ENCODE data around the gene KLHL9. TPM values are rescaled to one million over a fixed set of nuclear protein-coding genes. Genes with fewer than 3 reads are reported as not detected.

KLHL9 gene
- total RNA-seq, 1 experiment from 2014 or later = 10.5 TPM

DNA sequence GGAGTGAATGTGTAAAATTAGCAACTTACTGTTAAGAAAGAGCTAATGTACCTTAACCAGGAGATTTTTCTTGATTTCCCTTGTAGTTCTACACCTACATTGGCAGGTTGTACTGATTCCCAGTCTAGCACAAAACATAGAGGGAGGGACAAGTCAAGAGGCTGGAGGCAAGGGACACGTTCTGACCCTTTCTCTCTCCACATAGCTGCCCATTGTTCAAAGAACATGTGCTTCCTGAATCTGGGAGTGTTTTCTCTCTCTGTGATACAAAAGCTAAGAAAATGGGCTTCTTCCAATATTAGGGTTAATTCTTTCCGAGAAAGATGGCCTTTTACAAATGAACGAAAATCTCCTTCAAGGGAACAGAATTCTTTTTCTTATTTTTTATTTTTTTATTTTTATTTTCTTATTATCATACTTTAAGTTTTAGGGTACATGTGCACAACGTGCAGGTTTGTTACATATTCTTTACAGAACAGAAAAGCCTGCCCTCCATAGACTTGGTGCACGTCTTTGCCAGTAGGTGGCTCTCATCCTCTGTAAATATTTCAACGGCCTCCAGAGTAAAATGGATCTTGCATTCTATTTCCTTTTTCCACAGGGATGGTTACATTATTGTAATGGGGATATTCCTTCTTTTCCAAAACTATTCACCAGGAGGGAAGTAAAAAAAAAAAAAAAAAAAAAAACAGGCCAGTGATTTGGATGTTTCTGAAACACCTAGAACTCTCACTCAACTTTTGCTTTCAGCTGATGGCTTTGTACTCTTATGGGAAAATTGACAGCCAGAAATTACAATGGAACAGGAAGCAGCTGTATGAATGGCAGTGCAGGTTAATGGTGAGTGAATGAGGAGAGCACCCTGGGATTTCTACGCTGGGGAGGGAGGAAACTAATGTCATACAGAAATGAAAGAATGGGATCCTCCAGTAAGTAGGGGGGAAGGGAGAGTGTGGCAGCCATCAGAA, 17.0 kb downstream of the KLHL9 start:
- Histone ChIP-seq H3F3A (ENCODE audit: insufficient read depth, low read depth) (no peaks in the 10 kb centered on the region), H3K4me2 (no peak overlapping the region), H3K4me1 (replicated peaks; ENCODE audit: insufficient read depth) (no peaks in the 10 kb centered on the region), H3K27ac (no peak overlapping the region), H3K9me3 (ENCODE audit: insufficient read depth, low read depth) (no peaks in the 10 kb centered on the region), H3K36me3 (ENCODE audit: low read depth) (no peaks in the 10 kb centered on the region), H3K9me2 (ENCODE audit: insufficient read depth) (no peaks in the 10 kb centered on the region), H3K79me2 (ENCODE audit: low read depth) (no peaks in the 10 kb centered on the region), H4K20me1 (ENCODE audit: insufficient read depth) (no peaks in the 10 kb centered on the region), H2AFZ (no peak overlapping the region), H3K27me3 (ENCODE audit: insufficient read depth, low read depth) (no peaks in the 10 kb centered on the region), H3K4me3 (no peak overlapping the region)
- TF ChIP-seq, protein P1, sequence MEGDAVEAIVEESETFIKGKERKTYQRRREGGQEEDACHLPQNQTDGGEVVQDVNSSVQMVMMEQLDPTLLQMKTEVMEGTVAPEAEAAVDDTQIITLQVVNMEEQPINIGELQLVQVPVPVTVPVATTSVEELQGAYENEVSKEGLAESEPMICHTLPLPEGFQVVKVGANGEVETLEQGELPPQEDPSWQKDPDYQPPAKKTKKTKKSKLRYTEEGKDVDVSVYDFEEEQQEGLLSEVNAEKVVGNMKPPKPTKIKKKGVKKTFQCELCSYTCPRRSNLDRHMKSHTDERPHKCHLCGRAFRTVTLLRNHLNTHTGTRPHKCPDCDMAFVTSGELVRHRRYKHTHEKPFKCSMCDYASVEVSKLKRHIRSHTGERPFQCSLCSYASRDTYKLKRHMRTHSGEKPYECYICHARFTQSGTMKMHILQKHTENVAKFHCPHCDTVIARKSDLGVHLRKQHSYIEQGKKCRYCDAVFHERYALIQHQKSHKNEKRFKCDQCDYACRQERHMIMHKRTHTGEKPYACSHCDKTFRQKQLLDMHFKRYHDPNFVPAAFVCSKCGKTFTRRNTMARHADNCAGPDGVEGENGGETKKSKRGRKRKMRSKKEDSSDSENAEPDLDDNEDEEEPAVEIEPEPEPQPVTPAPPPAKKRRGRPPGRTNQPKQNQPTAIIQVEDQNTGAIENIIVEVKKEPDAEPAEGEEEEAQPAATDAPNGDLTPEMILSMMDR (conservative IDR thresholded peaks at IDR 0.05) = peak; percentile 66
- no peak for TF ChIP-seq EZH2 (IDR thresholded peaks at IDR 0.05; ENCODE audit: low read depth)
- no TSS peak for BruUV-seq (replicated peaks)
- CTCF ChIA-PET = interaction anchor here (0.6 to 0.8 kb wide), 3 partner anchors 58 to 144 kb away, joined by 4 to 12 read pairs (median 12); no protein-coding TSS in a partner anchor
- peak in 1 of 2 experiments; percentile 17 for DNase-seq
- POLR2A ChIA-PET (ENCODE audit: unreplicated experiment) = no interaction called here
- intact Hi-C loops (cut with micrococcal nuclease; ENCODE audit: unreplicated experiment) = loop anchor here (5.0 kb wide), 2 partner anchors 66 to 494 kb away; no protein-coding TSS in a partner anchor

DNA sequence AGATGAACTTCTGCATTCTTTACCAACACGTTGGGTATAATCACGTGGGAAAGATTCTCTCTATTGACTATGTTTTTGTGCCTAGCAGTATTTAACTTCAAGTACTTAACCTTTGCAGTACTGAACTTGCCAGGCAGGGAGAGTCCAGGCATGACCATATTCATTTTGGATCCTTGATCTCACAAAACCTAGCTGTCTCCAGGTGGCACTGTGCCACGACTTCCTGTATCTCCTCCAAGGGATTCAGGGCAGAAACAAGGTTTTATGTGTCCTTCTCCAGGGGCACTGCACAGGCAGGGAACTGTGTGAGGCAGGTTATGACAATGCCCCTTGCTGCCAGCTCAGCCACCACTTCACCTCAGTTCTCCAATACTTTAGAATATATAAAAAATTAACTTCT, 18.3 kb downstream of the KLHL9 start:
- no peak for DNase-seq
- no peak overlapping the region for H2AFZ ChIP-seq
- BruUV-seq (replicated peaks) = no TSS peak

DNA sequence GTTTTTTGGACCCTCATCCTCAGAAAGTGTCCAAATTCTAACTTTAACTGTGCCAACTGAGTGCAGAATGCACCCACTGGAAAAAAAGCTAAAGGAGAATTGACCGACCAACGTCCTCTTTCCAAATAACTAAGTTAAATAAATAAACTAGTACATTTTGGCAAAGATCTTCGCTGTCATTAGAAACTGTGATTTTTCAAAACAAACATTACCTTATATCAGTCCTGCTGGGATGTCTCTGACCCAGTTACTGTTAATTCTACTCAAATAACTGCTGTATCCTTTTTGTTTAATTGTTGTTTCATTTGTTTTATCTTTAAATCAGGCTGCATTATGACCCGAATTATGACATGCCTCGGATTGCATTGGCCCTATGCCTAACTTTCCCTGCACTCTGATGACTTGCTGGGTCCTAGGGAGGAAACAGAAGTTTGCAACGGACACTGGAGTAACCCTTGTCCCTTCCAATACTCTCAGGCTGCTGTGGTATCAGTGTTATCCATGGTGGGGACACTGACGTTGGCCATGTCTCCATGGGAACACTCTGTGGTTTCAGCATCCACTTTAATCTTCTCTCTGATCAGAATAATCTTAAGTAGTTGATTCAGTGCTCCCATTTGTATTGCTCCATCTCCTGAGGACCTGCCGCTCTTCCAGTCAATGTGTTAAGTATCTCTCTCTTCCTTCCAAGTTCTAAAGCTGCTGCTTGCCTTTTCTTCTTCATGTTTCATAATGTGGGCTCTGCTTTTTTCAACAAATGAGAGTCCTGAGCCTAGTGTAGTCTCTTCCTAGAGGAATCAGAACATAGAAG, 19.0 kb downstream of the KLHL9 start:
- POLR2A ChIA-PET (ENCODE audit: unreplicated experiment) = no interaction called here
- intact Hi-C loops (cut with micrococcal nuclease; ENCODE audit: unreplicated experiment) = loop anchor here (5.0 kb wide), 2 partner anchors 64 to 496 kb away; no protein-coding TSS in a partner anchor
- H3K9me3 ChIP-seq (ENCODE audit: insufficient read depth, low read depth) = no peaks in the 10 kb centered on the region

More for the DNA sequence above, 18.3 kb downstream of the KLHL9 start:
- Histone ChIP-seq H3K4me2 (no peak overlapping the region), H3K9me2 (ENCODE audit: insufficient read depth) (no peaks in the 10 kb centered on the region), H4K20me1 (ENCODE audit: insufficient read depth) (no peaks in the 10 kb centered on the region), H3K79me2 (ENCODE audit: low read depth) (no peaks in the 10 kb centered on the region), H3K27ac (no peak overlapping the region), H3K27me3 (ENCODE audit: insufficient read depth, low read depth) (no peaks in the 10 kb centered on the region), H3F3A (ENCODE audit: insufficient read depth, low read depth) (no peaks in the 10 kb centered on the region), H3K4me1 (replicated peaks; ENCODE audit: insufficient read depth) (no peaks in the 10 kb centered on the region), H3K36me3 (ENCODE audit: low read depth) (no peaks in the 10 kb centered on the region), H3K9me3 (ENCODE audit: insufficient read depth, low read depth) (no peaks in the 10 kb centered on the region), H3K4me3 (no peak overlapping the region)
- POLR2A ChIA-PET (ENCODE audit: unreplicated experiment) = no interaction called here
- intact Hi-C loops (cut with micrococcal nuclease; ENCODE audit: unreplicated experiment) = loop anchor here (5.0 kb wide), 2 partner anchors 65 to 495 kb away; no protein-coding TSS in a partner anchor
- TF ChIP-seq EZH2 (IDR thresholded peaks at IDR 0.05; ENCODE audit: low read depth) = no peak
- TF ChIP-seq, protein P1 (conservative IDR thresholded peaks at IDR 0.05) = no peak
- CTCF ChIA-PET = no interaction called here

More for the DNA sequence above, 19.0 kb downstream of the KLHL9 start:
- no peak overlapping the region for H3K4me2 ChIP-seq
- no peak for TF ChIP-seq EZH2 (IDR thresholded peaks at IDR 0.05; ENCODE audit: low read depth)
- TF ChIP-seq, protein P1 (conservative IDR thresholded peaks at IDR 0.05) = no peak
- no peaks in the 10 kb centered on the region for H3K9me2 ChIP-seq (ENCODE audit: insufficient read depth)
- BruUV-seq (replicated peaks) = no TSS peak
- H3K36me3 ChIP-seq (ENCODE audit: low read depth) = no peaks in the 10 kb centered on the region
- no peaks in the 10 kb centered on the region for H3K79me2 ChIP-seq (ENCODE audit: low read depth)
- DNase-seq = no peak
- no peaks in the 10 kb centered on the region for H4K20me1 ChIP-seq (ENCODE audit: insufficient read depth)
- no peaks in the 10 kb centered on the region for H3F3A ChIP-seq (ENCODE audit: insufficient read depth, low read depth)
- no peak overlapping the region for H3K4me3 ChIP-seq
- H3K4me1 ChIP-seq (replicated peaks; ENCODE audit: insufficient read depth) = no peaks in the 10 kb centered on the region
- CTCF ChIA-PET = no interaction called here
- no peak overlapping the region for H2AFZ ChIP-seq
- no peak overlapping the region for H3K27ac ChIP-seq
- no peaks in the 10 kb centered on the region for H3K27me3 ChIP-seq (ENCODE audit: insufficient read depth, low read depth)
